ENCODE measurements around the gene MAGI1. TPM values are rescaled to one million over a fixed set of nuclear protein-coding genes. Genes with fewer than 3 reads are reported as not detected.
"Not testable (repeated sequence)": the region's sequence is repeated elsewhere in the genome, so short reads cannot be mapped to it uniquely, and the experiment has no call there.

MAGI1 gene
- polyA plus RNA-seq, 1 donor, result 31.2 TPM

DNA sequence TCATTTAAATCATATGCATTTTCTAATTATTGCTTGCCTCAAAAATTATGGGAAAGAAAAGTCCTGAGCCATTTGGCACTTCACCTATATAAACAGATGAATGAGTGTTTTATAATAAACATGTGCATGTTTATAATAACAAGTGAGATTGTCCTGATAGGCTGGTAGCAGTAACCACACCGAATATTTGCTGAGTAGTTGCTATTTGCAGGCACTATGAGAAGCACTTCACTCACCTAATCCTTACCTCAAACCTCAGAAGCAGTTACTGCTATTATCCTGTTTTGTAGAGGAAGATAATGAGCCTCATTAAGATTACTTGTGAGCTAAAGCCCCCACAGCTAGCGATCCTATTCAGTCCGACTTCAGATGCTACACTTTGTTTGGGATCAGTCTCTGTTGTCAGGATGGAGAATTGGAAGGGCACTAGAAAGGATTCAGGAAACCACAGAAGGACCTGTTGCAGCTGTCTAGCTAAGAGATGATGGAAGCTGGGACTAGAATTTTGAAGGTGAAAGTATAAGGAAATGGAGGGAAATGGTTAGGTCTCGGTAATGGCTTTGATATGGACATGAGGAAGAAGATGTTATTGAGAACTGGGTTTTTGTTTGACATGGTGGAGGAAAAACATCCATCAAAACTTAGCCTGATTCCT, 28.4 kb upstream of the MAGI1 start:
- H3K27ac ChIP-seq (ENCODE audit: low read length), result no peak overlapping the region
- 67% methylated on average over 1 of the region's 4 CpGs for whole genome bisulfite sequencing (ENCODE audit: insufficient coverage, low lambda C conversion rate)
- H3K36me3 ChIP-seq (ENCODE audit: control insufficient read depth, insufficient read depth, low read length), result no peaks in the 10 kb centered on the region
- no peaks in the 10 kb centered on the region for H3K4me1 ChIP-seq (ENCODE audit: control insufficient read depth, insufficient read depth, low read length)
- H3K27me3 ChIP-seq (ENCODE audit: control insufficient read depth, insufficient read depth, low read length), result no peaks in the 10 kb centered on the region
- no peak for DNase-seq
- H3K4me3 ChIP-seq (ENCODE audit: low read length), result no peak overlapping the region
- peaks cover 4% of the 10 kb centered on the region for H3K9me3 ChIP-seq (ENCODE audit: control insufficient read depth, low read depth, low read length)

GRCh38 chr3:66055289-66055688, 16.6 kb upstream of the MAGI1 start:
- no peaks in the 10 kb centered on the region for H3K4me1 ChIP-seq (ENCODE audit: control insufficient read depth, insufficient read depth, low read length)
- no peak overlapping the region for H3K4me3 ChIP-seq (ENCODE audit: low read length)
- H3K9me3 ChIP-seq (ENCODE audit: control insufficient read depth, low read depth, low read length), result no peaks in the 10 kb centered on the region
- H3K36me3 ChIP-seq (ENCODE audit: control insufficient read depth, insufficient read depth, low read length), result no peaks in the 10 kb centered on the region
- no peaks in the 10 kb centered on the region for H3K27me3 ChIP-seq (ENCODE audit: control insufficient read depth, insufficient read depth, low read length)
- no peak for DNase-seq
- WGBS (ENCODE audit: insufficient coverage, low lambda C conversion rate), result no CpG with 5 or more reads among the region's 2 CpGs
- H3K27ac ChIP-seq (ENCODE audit: low read length), result no peak overlapping the region

- 83% methylated on average over 1 of the region's 7 CpGs for WGBS (ENCODE audit: insufficient coverage, low lambda C conversion rate)
- H3K27ac ChIP-seq (ENCODE audit: low read length), result no peak overlapping the region
Observed at GRCh38 chr3:66053550-66054094, 14.9 kb upstream of the MAGI1 start.

GRCh38 chr3:66052721-66053549, 14.2 kb upstream of the MAGI1 start:
- Histone ChIP-seq H3K27me3 (ENCODE audit: control insufficient read depth, insufficient read depth, low read length) (no peaks in the 10 kb centered on the region), H3K4me1 (ENCODE audit: control insufficient read depth, insufficient read depth, low read length) (no peaks in the 10 kb centered on the region), H3K27ac (ENCODE audit: low read length) (no peak overlapping the region), H3K4me3 (ENCODE audit: low read length) (no peak overlapping the region), H3K9me3 (ENCODE audit: control insufficient read depth, low read depth, low read length) (no peaks in the 10 kb centered on the region), H3K36me3 (ENCODE audit: control insufficient read depth, insufficient read depth, low read length) (no peaks in the 10 kb centered on the region)
- no peak for DNase-seq
- WGBS (ENCODE audit: insufficient coverage, low lambda C conversion rate), result no CpG with 5 or more reads among the region's 2 CpGs

More at GRCh38 chr3:66053550-66054094, 14.9 kb upstream of the MAGI1 start:
- Histone ChIP-seq H3K4me3 (ENCODE audit: low read length) (no peak overlapping the region), H3K36me3 (ENCODE audit: control insufficient read depth, insufficient read depth, low read length) (no peaks in the 10 kb centered on the region), H3K9me3 (ENCODE audit: control insufficient read depth, low read depth, low read length) (no peaks in the 10 kb centered on the region), H3K27me3 (ENCODE audit: control insufficient read depth, insufficient read depth, low read length) (no peaks in the 10 kb centered on the region), H3K4me1 (ENCODE audit: control insufficient read depth, insufficient read depth, low read length) (no peaks in the 10 kb centered on the region)
- DNase-seq, result no peak

DNA sequence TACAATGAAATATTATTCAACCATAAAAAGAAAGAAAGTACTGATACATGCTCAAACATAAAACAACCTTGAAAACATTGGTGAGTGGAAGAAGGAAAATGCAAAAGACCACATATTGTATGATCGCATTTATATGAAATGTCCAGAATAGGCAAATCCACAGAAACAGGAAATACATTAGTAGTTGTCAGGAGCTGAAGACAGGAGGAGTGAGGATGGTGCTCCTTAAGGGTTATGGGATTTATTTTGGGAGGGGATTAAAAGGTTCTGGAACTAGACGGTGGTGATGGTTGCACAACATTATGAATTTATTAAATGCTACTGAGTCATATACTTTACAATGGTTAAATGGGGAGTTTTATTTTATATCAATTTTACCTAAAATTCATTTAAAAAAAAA, 12.1 kb upstream of the MAGI1 start:
- Histone ChIP-seq H3K4me3 (ENCODE audit: low read length) (no peak overlapping the region), H3K9me3 (ENCODE audit: control insufficient read depth, low read depth, low read length) (no peaks in the 10 kb centered on the region), H3K27ac (ENCODE audit: low read length) (no peak overlapping the region), H3K27me3 (ENCODE audit: control insufficient read depth, insufficient read depth, low read length) (no peaks in the 10 kb centered on the region), H3K36me3 (ENCODE audit: control insufficient read depth, insufficient read depth, low read length) (no peaks in the 10 kb centered on the region), H3K4me1 (ENCODE audit: control insufficient read depth, insufficient read depth, low read length) (peaks cover 6% of the 10 kb centered on the region)
- 100% methylated on average over 1 of the region's 2 CpGs for WGBS (ENCODE audit: insufficient coverage, low lambda C conversion rate)
- no peak for DNase-seq

GRCh38 chr3:66048051-66048395, 9.3 kb upstream of the MAGI1 start:
- peaks cover 6% of the 10 kb centered on the region for H3K4me1 ChIP-seq (ENCODE audit: control insufficient read depth, insufficient read depth, low read length)
- no peaks in the 10 kb centered on the region for H3K36me3 ChIP-seq (ENCODE audit: control insufficient read depth, insufficient read depth, low read length)
- H3K27me3 ChIP-seq (ENCODE audit: control insufficient read depth, insufficient read depth, low read length), result no peaks in the 10 kb centered on the region
- H3K9me3 ChIP-seq (ENCODE audit: control insufficient read depth, low read depth, low read length), result no peaks in the 10 kb centered on the region
- H3K27ac ChIP-seq (ENCODE audit: low read length), result no peak overlapping the region
- H3K4me3 ChIP-seq (ENCODE audit: low read length), result no peak overlapping the region
- no peak for DNase-seq

DNA sequence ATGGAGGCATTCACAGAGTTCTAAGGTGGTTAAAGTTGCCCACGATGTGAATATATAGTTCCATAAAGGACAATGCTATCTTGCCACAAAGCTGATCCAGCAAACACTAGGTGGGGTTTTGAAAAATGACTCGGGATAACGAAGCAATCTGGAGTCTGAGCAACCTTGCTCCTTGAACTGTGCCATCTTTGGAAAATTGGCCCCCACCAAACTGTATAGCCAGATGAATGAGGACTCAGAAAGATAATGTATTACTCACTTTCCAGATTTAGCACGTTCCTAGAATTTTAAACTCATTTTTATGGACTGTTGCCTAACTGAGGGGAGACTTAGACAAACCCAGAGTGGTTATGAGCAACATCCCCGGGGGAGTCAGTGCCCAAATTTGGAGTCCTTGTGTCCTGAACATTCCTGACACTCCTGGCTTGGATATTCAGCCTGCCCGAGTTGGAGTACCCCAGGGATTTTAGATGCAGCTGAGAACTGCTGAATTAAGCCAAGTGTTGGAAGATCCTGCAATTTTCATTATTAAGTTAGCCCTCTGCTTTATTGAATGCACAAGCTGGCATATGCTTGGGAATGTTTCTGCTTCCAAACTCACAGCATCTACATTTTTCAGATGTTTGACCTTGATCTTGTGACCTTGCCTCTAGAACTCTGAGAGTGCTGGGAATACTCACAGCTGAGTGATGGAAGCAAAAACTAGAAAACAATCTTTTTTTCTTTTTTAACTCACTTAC, 8.8 kb upstream of the MAGI1 start:
- H3K36me3 ChIP-seq (ENCODE audit: control insufficient read depth, insufficient read depth, low read length), result no peaks in the 10 kb centered on the region
- H3K27ac ChIP-seq (ENCODE audit: low read length), result peak overlapping the region; percentile 20
- peak in 1 of 2 donors; percentile 80 for DNase-seq
- no peak overlapping the region for H3K4me3 ChIP-seq (ENCODE audit: low read length)
- WGBS (ENCODE audit: insufficient coverage, low lambda C conversion rate), result 0% methylated on average over 1 of the region's 6 CpGs
- H3K27me3 ChIP-seq (ENCODE audit: control insufficient read depth, insufficient read depth, low read length), result no peaks in the 10 kb centered on the region
- H3K9me3 ChIP-seq (ENCODE audit: control insufficient read depth, low read depth, low read length), result no peaks in the 10 kb centered on the region
- peaks cover 6% of the 10 kb centered on the region for H3K4me1 ChIP-seq (ENCODE audit: control insufficient read depth, insufficient read depth, low read length)

DNA sequence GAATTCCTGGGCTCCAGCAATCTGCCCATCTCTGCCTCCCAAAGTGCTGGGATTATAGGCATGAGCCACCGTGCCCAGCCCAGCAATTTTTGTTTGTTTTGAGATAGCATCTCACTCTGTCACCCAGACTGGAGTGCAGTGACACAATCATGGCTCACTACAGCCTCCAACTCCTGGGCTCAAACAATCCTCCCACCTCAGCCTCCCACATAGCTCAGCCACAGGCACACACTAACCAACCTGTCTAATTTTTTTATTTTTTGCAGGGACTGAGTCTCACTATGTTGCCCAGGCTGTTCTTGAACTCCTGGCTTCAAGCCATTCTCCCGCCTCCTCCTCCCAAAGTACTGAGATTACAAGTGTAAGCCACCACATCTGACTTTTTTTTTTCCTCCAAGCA, 7.6 kb upstream of the MAGI1 start:
- not testable (repeated sequence) for H3K9me3 ChIP-seq (ENCODE audit: control insufficient read depth, low read depth, low read length); H3K27me3 ChIP-seq (ENCODE audit: control insufficient read depth, insufficient read depth, low read length); DNase-seq; H3K4me1 ChIP-seq (ENCODE audit: control insufficient read depth, insufficient read depth, low read length); H3K4me3 ChIP-seq (ENCODE audit: low read length); H3K27ac ChIP-seq (ENCODE audit: low read length); H3K36me3 ChIP-seq (ENCODE audit: control insufficient read depth, insufficient read depth, low read length)
- WGBS (ENCODE audit: insufficient coverage, low lambda C conversion rate), result no CpG with 5 or more reads among the region's 2 CpGs

DNA sequence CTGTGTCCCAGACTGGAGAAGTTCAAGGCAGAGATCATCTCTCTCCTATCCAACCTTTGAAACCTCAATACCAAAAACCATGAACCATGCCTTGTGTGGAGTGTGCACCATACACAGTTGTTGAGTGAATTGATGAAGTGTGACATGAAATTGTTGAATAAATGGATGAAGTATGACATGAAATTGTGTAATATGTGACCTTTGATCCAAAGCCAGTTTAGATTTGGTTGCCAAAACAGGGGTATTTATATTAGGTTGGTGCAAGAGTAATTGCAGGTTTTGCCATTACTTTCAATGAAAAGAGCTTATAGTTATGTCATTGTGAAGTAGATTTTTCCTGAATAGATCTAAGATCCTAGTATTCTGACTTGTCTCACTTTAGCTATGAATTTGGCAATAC, 3.1 kb upstream of the MAGI1 start:
- Histone ChIP-seq H3K27me3 (ENCODE audit: control insufficient read depth, insufficient read depth, low read length) (no peaks in the 10 kb centered on the region), H3K9me3 (ENCODE audit: control insufficient read depth, low read depth, low read length) (no peaks in the 10 kb centered on the region), H3K36me3 (ENCODE audit: control insufficient read depth, insufficient read depth, low read length) (no peaks in the 10 kb centered on the region), H3K4me3 (ENCODE audit: low read length) (no peak overlapping the region), H3K27ac (ENCODE audit: low read length) (no peak overlapping the region), H3K4me1 (ENCODE audit: control insufficient read depth, insufficient read depth, low read length) (peaks cover 1% of the 10 kb centered on the region)
- DNase-seq, result no peak

DNA sequence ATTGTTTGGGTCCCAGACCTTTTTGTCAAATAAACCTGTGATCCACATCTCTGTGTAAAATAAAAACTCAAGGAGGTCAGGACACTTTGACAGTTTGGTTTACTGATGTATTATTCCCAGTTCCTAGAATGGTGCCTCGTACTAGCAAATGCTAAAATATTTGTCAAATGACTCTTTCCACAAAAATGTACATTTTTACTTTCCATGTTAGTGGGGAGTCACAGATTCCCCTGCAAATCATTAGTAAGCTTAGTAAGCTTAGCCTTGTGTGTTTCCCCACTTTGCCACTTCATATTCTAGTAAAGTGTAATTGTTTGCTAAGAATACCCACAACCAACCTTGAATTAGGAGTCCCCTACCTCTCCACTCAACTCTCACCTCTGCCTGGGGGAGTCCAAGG, 2.4 kb upstream of the MAGI1 start:
- no peaks in the 10 kb centered on the region for H3K36me3 ChIP-seq (ENCODE audit: control insufficient read depth, insufficient read depth, low read length)
- H3K4me1 ChIP-seq (ENCODE audit: control insufficient read depth, insufficient read depth, low read length), result peaks cover 7% of the 10 kb centered on the region
- no peak overlapping the region for H3K27ac ChIP-seq (ENCODE audit: low read length)
- H3K4me3 ChIP-seq (ENCODE audit: low read length), result no peak overlapping the region
- WGBS (ENCODE audit: insufficient coverage, low lambda C conversion rate), result 80% methylated on average over 1 of the region's 1 CpG
- no peak for DNase-seq
- H3K9me3 ChIP-seq (ENCODE audit: control insufficient read depth, low read depth, low read length), result no peaks in the 10 kb centered on the region
- H3K27me3 ChIP-seq (ENCODE audit: control insufficient read depth, insufficient read depth, low read length), result no peaks in the 10 kb centered on the region

All from large intestine (tissue), 3 donors.